ENCODE measurements around the gene SBNO1. TPM values are rescaled to one million over a fixed set of nuclear protein-coding genes. Genes with fewer than 3 reads are reported as not detected.
"Not testable (repeated sequence)": the region's sequence is repeated elsewhere in the genome, so short reads cannot be mapped to it uniquely, and the experiment has no call there.

The SBNO1 gene
- total RNA-seq, 2 donors from 2014 or later, result 28.3 to 31.0 TPM

DNA sequence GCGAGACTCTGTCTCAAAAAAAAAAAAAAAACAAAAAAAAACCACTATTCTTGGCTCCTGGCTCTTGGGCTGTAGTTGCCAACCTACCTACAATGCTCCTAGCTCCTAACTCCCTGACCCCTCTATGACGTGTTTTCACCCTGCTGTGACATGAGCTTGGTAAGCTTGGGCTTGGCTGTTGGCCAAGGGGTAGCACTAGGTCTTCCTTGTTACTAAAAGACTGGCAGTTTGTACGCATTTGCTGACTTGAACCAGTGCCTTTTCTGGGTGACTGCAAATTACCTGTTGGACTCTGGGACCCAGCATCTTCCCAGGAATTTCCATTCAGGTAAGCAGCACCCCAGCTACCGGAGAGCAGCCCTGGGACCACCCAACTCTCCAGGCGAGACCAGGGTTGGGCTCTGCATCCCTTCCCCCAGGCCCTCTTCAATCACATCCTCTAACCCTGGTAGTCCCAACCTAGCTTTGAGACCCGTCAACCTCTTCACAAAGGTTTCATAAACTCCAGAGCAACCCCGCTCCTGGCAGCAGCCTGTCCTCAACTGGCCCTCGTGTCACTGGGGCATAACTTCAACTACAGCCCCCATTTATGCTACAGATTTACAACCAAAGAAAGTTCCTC is 101.3 kb downstream of the SBNO1 start:
- ATAC-seq (no peak), DNase-seq (no peak)
- intact Hi-C loops (cut with DNase I, micrococcal nuclease), result no loop called here

GRCh38 chr12:123261196-123261595 is 103.5 kb downstream of the SBNO1 start:
- intact Hi-C loops (cut with DNase I, micrococcal nuclease), result no loop called here
- DNase-seq (no peak), ATAC-seq (no peak)

- ATAC-seq, result no peak
- intact Hi-C loops (cut with DNase I, micrococcal nuclease), result no loop called here
- no peak for DNase-seq
Measured at GRCh38 chr12:123260081-123260480, 104.6 kb downstream of the SBNO1 start.

GRCh38 chr12:123258593-123258992 is 106.1 kb downstream of the SBNO1 start:
- no peak for DNase-seq
- no peak for ATAC-seq
- intact Hi-C loops (cut with DNase I, micrococcal nuclease), result no loop called here

DNA sequence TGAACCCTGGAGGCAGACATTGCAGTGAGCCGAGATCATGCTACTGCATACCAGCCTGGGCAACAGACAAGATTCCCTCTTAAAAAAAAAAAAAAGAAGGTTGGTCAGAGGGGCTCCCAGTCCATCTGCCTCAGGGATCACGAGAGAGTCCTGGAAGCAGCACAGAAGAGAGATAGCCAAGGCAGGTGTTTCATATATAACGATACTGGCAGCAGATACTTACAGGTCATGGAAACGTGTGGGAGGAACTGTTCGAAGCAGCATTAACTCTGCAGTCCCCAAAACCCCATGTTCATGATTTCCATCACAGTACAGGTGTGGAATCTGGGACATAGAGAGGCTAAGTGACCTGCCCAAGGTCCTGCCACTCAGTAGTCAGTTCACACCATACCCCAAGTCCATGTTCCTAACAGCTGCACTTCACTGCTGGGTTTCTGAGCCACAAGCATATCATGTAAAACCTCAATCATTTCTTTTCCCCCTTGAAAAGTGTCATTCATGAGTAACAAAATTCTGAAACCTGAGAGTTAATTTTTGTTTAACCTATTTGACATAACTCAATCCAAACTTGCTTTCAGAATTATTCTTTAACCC is 109.7 kb downstream of the SBNO1 start:
- intact Hi-C loops (cut with DNase I, micrococcal nuclease), result no loop called here
- ATAC-seq (no peak), DNase-seq (no peak)

GRCh38 chr12:123253641-123254459 is 110.8 kb downstream of the SBNO1 start:
- intact Hi-C loops (cut with DNase I, micrococcal nuclease), result no loop called here
- no peak for ATAC-seq
- DNase-seq, result no peak

DNA sequence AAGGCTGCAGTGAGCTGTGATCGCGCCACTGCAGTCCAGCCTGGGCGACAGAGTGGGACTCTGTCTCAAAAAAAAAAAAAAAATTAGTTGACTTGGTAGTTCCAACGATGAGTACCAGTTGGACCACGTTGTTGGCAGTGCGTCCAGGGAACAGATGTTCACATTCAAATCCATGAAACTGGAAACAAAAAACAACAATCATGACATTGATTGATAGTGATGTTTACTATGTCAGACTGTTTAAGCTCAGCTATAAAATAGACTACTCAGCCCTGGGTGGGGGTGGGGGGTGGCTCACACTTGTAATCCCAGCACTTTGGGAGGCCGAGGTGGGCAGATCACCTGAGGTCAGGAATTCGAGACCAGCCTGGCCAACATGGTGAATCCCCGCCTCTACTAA is 112.3 kb downstream of the SBNO1 start:
- DNase-seq; ATAC-seq; intact Hi-C loops (cut with DNase I, micrococcal nuclease): not testable (repeated sequence)

DNA sequence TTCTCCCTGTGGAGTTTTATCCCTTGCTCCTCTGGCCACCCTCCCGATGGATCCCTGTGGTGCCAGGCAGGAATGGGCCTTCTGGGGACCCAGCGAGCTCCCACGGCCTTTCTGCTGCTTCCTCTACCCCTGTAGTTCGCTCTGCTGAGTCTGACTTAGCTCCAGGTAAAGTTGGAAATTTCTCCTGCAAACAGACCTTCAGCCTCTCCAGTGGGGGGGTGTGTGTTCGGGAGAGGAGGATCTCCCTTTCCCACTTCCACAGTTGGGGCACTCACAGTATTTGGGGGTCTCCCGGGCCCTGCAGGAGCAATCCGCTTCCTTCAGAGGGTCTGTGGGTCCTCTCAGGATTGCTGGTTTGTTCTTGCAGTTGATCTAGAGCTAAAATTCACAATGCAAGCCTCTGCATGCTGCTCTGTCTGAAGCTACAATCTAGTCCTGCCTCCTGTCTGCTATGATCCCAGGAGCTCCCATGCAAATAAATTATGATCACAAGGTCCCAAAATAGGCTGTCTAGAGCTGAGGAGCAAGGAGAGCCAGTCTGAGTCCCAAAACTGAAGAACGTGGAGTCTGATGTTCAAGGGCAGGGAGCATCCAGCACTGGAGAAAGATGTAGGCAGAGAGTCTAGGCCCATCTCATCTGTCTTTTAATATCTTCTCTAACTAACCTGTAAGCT is 113.1 kb downstream of the SBNO1 start:
- ATAC-seq, result no peak
- intact Hi-C loops (cut with DNase I, micrococcal nuclease), result no loop called here
- DNase-seq, result no peak

DNA sequence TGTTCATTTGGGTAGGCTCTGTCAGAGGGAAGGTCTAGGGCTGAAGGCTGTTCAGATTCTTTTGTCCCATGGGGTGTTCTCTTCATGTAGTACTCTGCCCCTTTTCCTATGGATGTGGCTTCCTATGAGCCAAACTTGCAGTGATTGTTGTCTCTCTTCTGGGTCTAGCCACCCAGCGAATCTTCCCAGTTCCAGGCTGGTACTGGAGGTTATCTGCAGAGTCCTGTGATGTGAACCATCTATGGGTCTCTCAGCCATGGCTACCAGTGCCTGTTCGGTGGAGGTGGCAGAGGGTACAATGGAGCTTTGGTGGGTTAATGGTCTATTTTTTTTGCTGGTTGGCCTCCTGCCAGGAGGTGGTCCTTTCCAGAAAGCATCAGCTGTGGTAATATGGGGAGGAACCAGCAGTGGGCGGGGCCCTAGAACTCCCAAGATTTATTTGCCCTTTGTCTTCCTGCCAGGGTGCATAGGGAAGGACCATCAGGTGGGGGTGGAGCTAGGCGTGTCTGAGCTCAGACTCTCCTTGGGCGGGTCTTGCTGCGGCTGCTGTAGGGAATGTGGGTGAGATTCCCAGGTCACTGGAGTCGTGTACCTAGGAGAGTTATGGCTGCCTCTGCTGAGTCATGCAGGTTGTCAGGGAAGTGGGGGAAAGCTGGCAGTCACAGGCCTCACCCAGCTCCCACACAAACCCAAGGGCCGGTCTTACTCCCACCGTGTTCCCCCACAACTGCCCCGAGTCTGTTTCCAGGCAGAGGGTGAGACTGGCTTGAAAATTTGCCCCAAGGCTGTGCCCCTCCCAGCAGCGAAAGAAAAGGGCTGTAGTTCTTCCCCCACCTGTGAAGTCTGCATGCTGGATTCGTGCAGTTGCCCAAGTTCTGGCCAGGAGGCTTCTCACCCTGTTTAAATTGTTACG is 113.9 kb downstream of the SBNO1 start:
- intact Hi-C loops (cut with DNase I, micrococcal nuclease), result no loop called here
- DNase-seq (peak; percentile 92 to 95), ATAC-seq (peak; percentile 87)

GRCh38 chr12:123248996-123249741 is 115.5 kb downstream of the SBNO1 start:
- intact Hi-C loops (cut with DNase I, micrococcal nuclease); ATAC-seq: not testable (repeated sequence)
- DNase-seq, result peak in 1 of 2 donors; percentile 16

DNA sequence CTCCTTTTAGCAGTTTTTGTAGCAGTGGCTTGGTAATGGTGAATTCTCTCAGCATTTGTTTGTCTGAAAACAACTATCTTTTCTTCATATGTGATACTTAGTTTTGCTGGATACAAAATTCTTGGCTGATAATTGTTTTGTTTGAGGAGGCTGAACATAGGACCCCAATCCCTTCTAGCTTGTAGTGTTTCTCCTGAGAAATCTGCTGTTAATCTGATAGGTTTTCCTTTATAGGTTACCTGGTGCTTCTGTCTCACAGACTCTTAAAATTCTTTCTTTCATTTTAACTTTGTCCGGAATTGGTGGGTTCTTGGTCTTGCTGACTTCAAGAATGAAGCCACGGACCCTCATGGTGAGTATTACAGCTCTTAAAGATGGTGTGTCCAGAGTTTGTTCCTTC is 116.5 kb downstream of the SBNO1 start:
- ATAC-seq; DNase-seq; intact Hi-C loops (cut with DNase I, micrococcal nuclease): not testable (repeated sequence)

DNA sequence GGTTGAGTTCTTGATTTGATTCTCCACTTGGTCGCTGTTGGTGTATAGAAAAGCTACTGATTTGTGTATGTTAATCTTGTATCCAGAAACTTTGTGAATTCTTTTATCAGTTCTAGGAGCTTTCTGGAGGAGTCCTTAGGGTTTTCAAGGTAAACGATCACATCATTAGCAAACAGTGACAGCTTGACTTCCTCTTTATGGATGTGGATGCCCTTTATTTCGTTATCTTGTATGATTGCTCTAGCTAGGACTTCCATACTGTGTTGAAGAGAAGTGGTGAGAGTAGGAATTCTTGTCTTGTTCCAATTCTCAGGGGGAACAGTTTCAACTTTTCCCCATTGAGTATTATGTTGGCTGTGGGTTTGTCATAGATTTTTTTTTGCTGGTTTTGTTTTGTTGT is 119.0 kb downstream of the SBNO1 start:
- no peak for ATAC-seq
- DNase-seq, result no peak
- intact Hi-C loops (cut with DNase I, micrococcal nuclease), result no loop called here

- intact Hi-C loops (cut with DNase I, micrococcal nuclease), result no loop called here
- ATAC-seq, result no peak
- no peak for DNase-seq
Measured at GRCh38 chr12:123243671-123244262, 120.9 kb downstream of the SBNO1 start.

GRCh38 chr12:123242116-123242904 is 122.3 kb downstream of the SBNO1 start:
- intact Hi-C loops (cut with DNase I, micrococcal nuclease), result no loop called here
- DNase-seq, result no peak
- ATAC-seq, result peak; percentile 27

Data from left colon (tissue), 2 donors.